ENCODE data around the gene RNF213. TPM values are rescaled to one million over a fixed set of nuclear protein-coding genes. Genes with fewer than 3 reads are reported as not detected.

The RNF213 gene
- total and polyA plus RNA-seq, 2 of the 8 experiments (the other 6 are each of a cell fraction or from before 2014, with no cell fraction given), result 33.8 to 62.8 TPM

- no peak for TF ChIP-seq CHD7 (IDR thresholded peaks at IDR 0.05; ENCODE audit: insufficient replicate concordance, low read length)
- TF ChIP-seq ASH2L (IDR thresholded peaks at IDR 0.05; ENCODE audit: low read length), result no peak
- TF ChIP-seq CREB1 (IDR thresholded peaks at IDR 0.05), result no peak
- no peak for TF ChIP-seq POLR2AphosphoS5 (IDR thresholded peaks at IDR 0.05; ENCODE audit: low read depth, low read length)
Measured at GRCh38 chr17:80444644-80444979, 184.0 kb downstream of the RNF213 start (continued).

Measured in H1 (cell line).